Fibroblast of upper back skin (primary cell): Measurements from ENCODE around the gene PRR30.

ENCODE experiments used
- DNase-seq: peaks from one replicate; pipeline ENCODE4 v3.0.0-alpha.2; 2013

The PRR30 gene

GRCh38 chr2:27095745-27096651 is 43.2 kb downstream of the PRR30 start:
- peak; percentile 54 for DNase-seq

- no peak for DNase-seq
Observed at GRCh38 chr2:27095427-27095744, 43.8 kb downstream of the PRR30 start.

DNA sequence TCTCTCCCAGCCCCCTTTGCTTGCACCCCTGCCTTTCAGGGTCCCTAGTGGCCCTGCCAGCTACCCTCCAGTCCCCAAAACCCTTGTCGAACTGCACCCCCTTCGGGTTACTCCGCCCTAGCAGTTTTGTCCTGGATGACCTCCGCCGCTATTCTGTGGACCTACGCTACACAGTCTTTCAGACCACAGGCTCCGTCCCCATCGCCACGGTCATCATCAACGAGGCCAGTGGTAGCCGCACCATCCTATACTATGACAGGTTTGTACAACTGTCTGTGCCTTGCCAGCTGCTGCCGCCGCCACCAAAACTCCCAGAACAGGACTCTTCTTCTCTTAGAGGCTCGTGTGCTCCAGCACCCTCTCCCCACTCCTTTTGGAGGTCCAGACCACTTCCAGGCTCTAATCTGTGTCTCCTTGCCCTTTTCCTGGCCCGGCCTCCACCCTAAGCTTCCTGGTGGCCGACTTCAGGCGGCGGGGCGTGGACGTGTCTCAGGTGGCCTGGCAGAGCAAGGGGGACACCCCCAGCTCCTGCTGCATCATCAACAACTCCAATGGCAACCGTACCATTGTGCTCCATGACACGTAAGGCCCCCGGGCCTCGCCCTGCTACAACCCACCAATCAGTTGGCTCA is 44.7 kb downstream of the PRR30 start:
- DNase-seq: no peak

DNA sequence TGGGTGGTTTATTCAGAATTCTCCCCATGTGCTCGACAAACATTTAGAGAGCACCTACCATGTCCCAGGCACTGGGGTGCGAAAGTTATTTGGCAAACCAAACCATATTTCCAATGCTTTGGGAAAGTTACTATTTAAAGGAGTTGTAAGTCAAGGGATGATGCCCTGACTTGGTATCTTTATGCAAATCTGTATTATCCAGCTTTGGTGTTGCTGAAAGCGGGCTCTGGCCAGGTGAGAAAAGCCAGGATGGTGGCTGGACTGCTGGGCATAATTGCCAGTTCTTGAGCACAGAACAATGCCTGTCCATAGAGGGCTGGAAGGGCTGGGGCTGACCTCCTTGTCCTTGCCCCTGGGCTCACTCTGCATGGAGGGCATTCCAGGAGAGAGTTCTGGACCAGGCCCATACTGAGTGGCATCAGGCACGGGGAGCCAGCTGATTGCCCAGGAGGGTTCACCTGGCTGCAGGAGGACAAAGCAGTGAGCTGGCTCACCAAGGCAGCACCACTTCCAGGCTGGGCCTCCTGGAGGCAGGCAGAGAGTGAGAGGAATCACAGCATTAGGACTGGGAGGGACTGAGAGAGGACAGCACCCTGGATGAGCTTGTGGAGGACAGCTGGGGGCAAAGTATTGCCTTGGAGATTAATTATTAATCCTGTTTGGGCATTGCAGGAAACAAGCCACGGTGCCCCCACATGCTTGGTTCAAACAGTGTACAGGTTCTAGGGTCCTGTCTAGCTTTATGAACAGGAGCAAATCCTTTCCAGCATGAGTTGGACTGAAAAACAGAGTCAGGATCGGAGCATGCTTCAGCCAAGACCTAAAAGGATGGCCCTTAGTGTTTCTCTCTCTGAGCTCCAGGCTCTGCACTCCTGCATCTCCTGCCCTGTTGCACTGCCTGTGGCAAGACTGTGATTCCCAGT is 45.5 kb downstream of the PRR30 start:
- no peak for DNase-seq

- no peak for DNase-seq
Observed at GRCh38 chr2:27092696-27093429, 46.3 kb downstream of the PRR30 start.

- DNase-seq: no peak
Observed at GRCh38 chr2:27091746-27092695, 47.2 kb downstream of the PRR30 start.

DNA sequence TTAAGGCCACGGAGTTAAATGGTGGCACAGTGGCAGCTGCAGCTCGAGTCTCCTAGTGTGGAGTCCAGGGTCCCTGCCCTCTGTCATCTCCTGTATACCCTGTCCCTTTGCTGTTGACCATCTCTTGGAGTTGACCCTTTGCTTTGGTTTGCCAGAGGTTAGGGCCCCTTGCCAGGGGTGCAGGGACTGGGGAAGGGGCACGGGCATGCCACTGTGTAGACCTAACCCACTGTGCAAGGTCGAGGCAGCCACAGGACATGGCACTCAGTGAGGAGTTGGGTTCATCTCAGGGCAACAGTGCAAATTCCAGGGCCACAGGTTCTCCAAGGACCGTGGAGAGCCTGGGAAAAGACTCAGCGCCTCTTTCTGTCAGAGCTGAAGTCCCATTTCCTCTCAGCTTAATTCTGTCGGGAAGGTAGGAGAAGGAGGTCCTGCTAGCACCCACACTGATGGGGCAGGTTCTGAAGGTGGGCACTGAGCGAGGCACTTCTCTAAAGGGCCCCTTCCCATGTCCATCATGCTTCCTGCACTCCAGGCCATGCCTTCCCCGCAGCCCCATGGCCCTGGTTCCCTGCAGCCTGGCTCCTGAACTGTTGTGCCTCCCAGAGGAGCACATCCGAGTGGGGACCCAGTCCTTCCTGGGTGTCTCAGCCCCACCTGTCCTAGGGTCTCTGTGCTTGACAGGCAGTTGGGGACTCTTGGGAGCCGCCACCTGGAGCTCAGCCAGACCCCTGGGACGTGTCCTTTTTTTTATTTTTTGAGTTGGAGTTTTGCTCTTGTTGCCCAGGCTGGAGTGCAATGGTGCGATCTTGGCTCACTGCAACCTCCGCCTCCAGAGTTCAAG is 49.9 kb downstream of the PRR30 start:
- DNase-seq: no peak

GRCh38 chr2:27088634-27089033 is 50.6 kb downstream of the PRR30 start:
- no peak for DNase-seq

DNA sequence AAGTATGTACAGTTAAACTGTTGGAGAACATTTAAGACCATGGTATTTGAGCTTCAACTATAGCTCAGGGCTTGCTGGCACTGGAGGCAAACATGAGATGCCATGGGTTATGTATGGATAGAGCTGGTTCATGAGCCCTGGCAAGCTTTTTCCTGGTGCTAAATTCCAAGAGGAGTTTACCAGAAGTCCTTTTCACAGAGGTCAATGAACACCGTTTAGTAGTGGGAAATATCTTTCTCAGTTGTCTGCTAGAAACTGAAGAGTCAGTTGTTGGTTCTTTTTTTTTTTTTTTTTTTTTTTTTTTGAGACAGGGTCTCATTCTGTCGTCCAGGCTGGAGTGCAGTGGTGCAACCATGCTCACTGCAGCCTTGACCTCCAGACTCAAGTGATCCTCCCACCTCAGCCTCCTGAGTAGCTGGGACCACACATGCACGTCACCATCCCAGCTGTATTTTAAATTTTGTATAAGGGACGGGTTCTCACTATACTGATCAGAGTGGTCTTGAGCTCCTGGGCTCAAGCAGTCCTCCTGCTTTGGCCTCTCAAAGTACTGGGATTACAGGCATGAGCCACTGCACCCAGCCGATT is 51.3 kb downstream of the PRR30 start:
- no peak for DNase-seq
